ENCODE data around the gene ZMAT5.

- no peak for TF ChIP-seq CREB5 (CRISPR knock-in tag; IDR thresholded peaks at IDR 0.05; ENCODE audit: low read depth)
- no peak for TF ChIP-seq TCF4 (CRISPR knock-in tag; IDR thresholded peaks at IDR 0.05; ENCODE audit: borderline replicate concordance)
- no peak for TF ChIP-seq ARNTL (CRISPR knock-in tag; IDR thresholded peaks at IDR 0.05; ENCODE audit: borderline replicate concordance, low read depth)
- TF ChIP-seq ZNF565 (CRISPR knock-in tag; conservative IDR thresholded peaks at IDR 0.05; ENCODE audit: low read depth), result no peak
- no peak for TF ChIP-seq ZFP3 (CRISPR knock-in tag; IDR thresholded peaks at IDR 0.05)
- no peak for TF ChIP-seq ZFP30 (CRISPR knock-in tag; IDR thresholded peaks at IDR 0.05)
- no peak for TF ChIP-seq GLIS3 (CRISPR knock-in tag; IDR thresholded peaks at IDR 0.05)
- no peak for TF ChIP-seq POU6F1 (CRISPR knock-in tag; IDR thresholded peaks at IDR 0.05; ENCODE audit: borderline replicate concordance, low read depth)
- TF ChIP-seq TOX (CRISPR knock-in tag; IDR thresholded peaks at IDR 0.05; ENCODE audit: borderline replicate concordance), result no peak
- no peak for TF ChIP-seq ESRRG (CRISPR knock-in tag; IDR thresholded peaks at IDR 0.05)
These were observed 59.8 kb downstream of the ZMAT5 start for GRCh38 chr22:29707010-29707409.

Measured in SK-N-SH treated with all-trans-retinoic acid at 6 μM for 48 hours (cell line).